CD14-positive monocyte (primary cell): ENCODE data around the gene ANTXR2. TPM values are rescaled to one million over a fixed set of nuclear protein-coding genes. Genes with fewer than 3 reads are reported as not detected.

Experiments used
- DNase-seq, 3 donors: peaks; one replicate each; pipeline ENCODE4 v3.0.0-alpha.2; 2011 to 2022
- H2AFZ ChIP-seq: 2 replicates; pipeline ENCODE4 v1.6.0; 2012; ENCODE audit warnings: mild to moderate bottlenecking, low read depth, low read length, inconsistent platforms; ENCODE audit not compliant: insufficient read depth, poor library complexity, severe bottlenecking
- H3K27ac ChIP-seq, 2 donors: 1 replicate in 1 of 2; 2 replicates in 1 of 2; pipeline ENCODE4 v1.5.1; 2012 to 2013; ENCODE audit warnings: low read length in 2 of 2, control low read depth in 1 of 2, inconsistent platforms in 1 of 2, low read depth in 1 of 2, mild to moderate bottlenecking in 1 of 2
- H3K27me3 ChIP-seq, 2 donors: one replicate each; pipeline versions ENCODE4 v1.6.0 to v1.6.1; 2011 to 2013; ENCODE audit warnings: low read length in 2 of 2; ENCODE audit not compliant: control insufficient read depth in 2 of 2, insufficient read depth in 2 of 2
- H3K36me3 ChIP-seq, 2 donors: replicated peaks in 1 of 2; 1 replicate in 1 of 2; 2 replicates in 1 of 2; pipeline versions ENCODE4 v1.5.1 to v1.6.1; 2012 to 2013; ENCODE audit warnings: low read length in 2 of 2, control low read depth in 1 of 2, inconsistent platforms in 1 of 2, mild to moderate bottlenecking in 1 of 2; ENCODE audit not compliant: insufficient read depth in 2 of 2, control insufficient read depth in 1 of 2
- H3K4me1 ChIP-seq, 2 donors: 1 replicate in 1 of 2; 2 replicates in 1 of 2; pipeline versions ENCODE4 v1.5.1 to v1.6.1; 2012 to 2013; ENCODE audit warnings: low read length in 2 of 2, control low read depth in 1 of 2, inconsistent platforms in 1 of 2, mild to moderate bottlenecking in 1 of 2, moderate library complexity in 1 of 2; ENCODE audit not compliant: insufficient read depth in 2 of 2, control insufficient read depth in 1 of 2
- H3K4me2 ChIP-seq: replicated peaks from 2 replicates; pipeline ENCODE3; 2012; ENCODE audit warnings: low read length, moderate library complexity, mild to moderate bottlenecking; ENCODE audit not compliant: poor library complexity, severe bottlenecking; ENCODE audit errors: extremely low read depth
- H3K4me3 ChIP-seq, 3 experiments: fragments of 200-600 bp in 1 of 3; sonication (generic) in 1 of 3; replicated peaks in 1 of 3; 1 replicate in 2 of 3; 2 replicates in 1 of 3; pipeline ENCODE4 v1.5.1; 2011 to 2013; ENCODE audit warnings: low read length in 3 of 3, mild to moderate bottlenecking in 3 of 3, control low read depth in 2 of 3, low read depth in 2 of 3, inconsistent platforms in 1 of 3, moderate library complexity in 1 of 3
- H3K79me2 ChIP-seq: 2 replicates; pipeline ENCODE4 v1.6.0; 2012; ENCODE audit warnings: mild to moderate bottlenecking, control low read depth, inconsistent platforms, low read length, moderate library complexity; ENCODE audit not compliant: insufficient read depth
- H3K9ac ChIP-seq: 2 replicates; pipeline ENCODE4 v1.6.0; 2017; ENCODE audit warnings: low read length, mild to moderate bottlenecking; ENCODE audit not compliant: insufficient read depth, poor library complexity, severe bottlenecking
- H3K9me3 ChIP-seq, 2 donors: replicated peaks in 1 of 2; 1 replicate in 1 of 2; 2 replicates in 1 of 2; pipeline versions ENCODE4 v1.5.1 to v1.6.1; 2012 to 2013; ENCODE audit warnings: low read length in 2 of 2, control low read depth in 1 of 2; ENCODE audit not compliant: control insufficient read depth in 1 of 2, insufficient read depth in 1 of 2
- H4K20me1 ChIP-seq: 2 replicates; pipeline ENCODE4 v1.6.0; 2012; ENCODE audit warnings: mild to moderate bottlenecking, low read length, control low read depth, moderate library complexity; ENCODE audit not compliant: insufficient read depth
- H3K27ac Mint-ChIP-seq, 7 donors: one replicate each; pipeline ENCODE4 v1.8.0; 2020; ENCODE audit warnings: mild to moderate bottlenecking in 7 of 7, mixed read lengths in 7 of 7, moderate library complexity in 6 of 7, inconsistent platforms in 2 of 7
- H3K27me3 Mint-ChIP-seq, 3 donors: one replicate each; pipeline ENCODE4 v1.8.0; 2021 to 2022; ENCODE audit warnings: low read depth in 3 of 3, mild to moderate bottlenecking in 3 of 3, mixed read lengths in 3 of 3, moderate library complexity in 3 of 3, inconsistent platforms in 1 of 3
- H3K36me3 Mint-ChIP-seq, 2 donors: one replicate each; pipeline ENCODE4 v1.8.0; 2020; ENCODE audit warnings: mixed read lengths in 2 of 2, inconsistent platforms in 1 of 2, mild to moderate bottlenecking in 1 of 2
- H3K4me1 Mint-ChIP-seq: one replicate; pipeline ENCODE4 v1.8.0; 2020; ENCODE audit warnings: mild to moderate bottlenecking, mixed read lengths
- H3K4me3 Mint-ChIP-seq, 2 donors: one replicate each; pipeline ENCODE4 v1.8.0; 2020; ENCODE audit warnings: mild to moderate bottlenecking in 2 of 2, mixed read lengths in 2 of 2, moderate library complexity in 1 of 2
- H3K9me3 Mint-ChIP-seq, 7 donors: one replicate each; pipeline ENCODE4 v1.8.0; 2020 to 2022; ENCODE audit warnings: mixed read lengths in 7 of 7, mild to moderate bottlenecking in 6 of 7, moderate library complexity in 6 of 7, inconsistent platforms in 2 of 7
- WGBS: methylation state at CpG from one replicate; pipeline ENCODE4 v1.1.5; 2013; ENCODE audit warnings: missing lambda C conversion rate; ENCODE audit not compliant: insufficient coverage; 5-methylcytosine and 5-hydroxymethylcytosine counted together
- intact Hi-C, 2 donors: fragments of 100-400 bp; cut with micrococcal nuclease; formaldehyde crosslinking; loops; one replicate each; pipeline versions ENCODE4 v1.15.0 to v1.15.1; 2023
- polyA plus RNA-seq, 3 donors: library from polyadenylated mRNA; depleted of rRNA in 1 of 3; unstranded in 2 of 3; stranded (reverse) in 1 of 3; fragments of 300-500 nt in 2 of 3; fragments of >200 nt in 1 of 3; fragmentation: Illumina TruSeq in 2 of 3; gene quantifications; 1 replicate in 2 of 3; 2 replicates in 1 of 3; pipeline ENCODE4 v1.2.3, GENCODE V29; 2012 to 2021
- TF ChIP-seq, protein P1 (sequence below): fragments of 200-600 bp; IDR thresholded peaks from one replicate; pipeline ENCODE4 v1.8.0; 2022; ENCODE audit warnings: antibody characterized with exemption, mild to moderate bottlenecking

ANTXR2 gene
- polyA plus RNA-seq, 3 donors = 15.4 to 69.6 (median 59.2) TPM

GRCh38 chr4:79905212-79905611, 167.8 kb downstream of the ANTXR2 start:
- Histone ChIP-seq H2AFZ (no peak overlapping the region), H3K27ac (no peak overlapping the region), H3K4me2 (no peak overlapping the region), H3K36me3 (peaks cover 23 to 37% of the 10 kb centered on the region in 2 donors), H4K20me1 (no peaks in the 10 kb centered on the region), H3K27me3 (no peaks in the 10 kb centered on the region), H3K9ac (no peak overlapping the region), H3K79me2 (no peaks in the 10 kb centered on the region), H3K4me3 (no peak overlapping the region), H3K9me3 (no peaks in the 10 kb centered on the region), H3K4me1 (peaks cover 11 to 20% of the 10 kb centered on the region in 2 donors)
- no peak for DNase-seq
- Mint-ChIP-seq H3K27me3 (peaks cover 0 to 1% (median 0%) of the 10 kb centered on the region in 3 donors), H3K4me1 (peaks cover 19% of the 10 kb centered on the region), H3K9me3 (peaks cover 0 to 4% (median 0%) of the 10 kb centered on the region in 7 donors), H3K4me3 (no peak overlapping the region), H3K27ac (no peak overlapping the region), H3K36me3 (peaks cover 24 to 41% of the 10 kb centered on the region in 2 donors)
- TF ChIP-seq, protein P1, sequence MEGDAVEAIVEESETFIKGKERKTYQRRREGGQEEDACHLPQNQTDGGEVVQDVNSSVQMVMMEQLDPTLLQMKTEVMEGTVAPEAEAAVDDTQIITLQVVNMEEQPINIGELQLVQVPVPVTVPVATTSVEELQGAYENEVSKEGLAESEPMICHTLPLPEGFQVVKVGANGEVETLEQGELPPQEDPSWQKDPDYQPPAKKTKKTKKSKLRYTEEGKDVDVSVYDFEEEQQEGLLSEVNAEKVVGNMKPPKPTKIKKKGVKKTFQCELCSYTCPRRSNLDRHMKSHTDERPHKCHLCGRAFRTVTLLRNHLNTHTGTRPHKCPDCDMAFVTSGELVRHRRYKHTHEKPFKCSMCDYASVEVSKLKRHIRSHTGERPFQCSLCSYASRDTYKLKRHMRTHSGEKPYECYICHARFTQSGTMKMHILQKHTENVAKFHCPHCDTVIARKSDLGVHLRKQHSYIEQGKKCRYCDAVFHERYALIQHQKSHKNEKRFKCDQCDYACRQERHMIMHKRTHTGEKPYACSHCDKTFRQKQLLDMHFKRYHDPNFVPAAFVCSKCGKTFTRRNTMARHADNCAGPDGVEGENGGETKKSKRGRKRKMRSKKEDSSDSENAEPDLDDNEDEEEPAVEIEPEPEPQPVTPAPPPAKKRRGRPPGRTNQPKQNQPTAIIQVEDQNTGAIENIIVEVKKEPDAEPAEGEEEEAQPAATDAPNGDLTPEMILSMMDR = no peak
- intact Hi-C loops = no loop called here

- no CpG with 5 or more reads among the region's 1 CpG for WGBS
- H3K79me2 ChIP-seq = no peaks in the 10 kb centered on the region
- no peaks in the 10 kb centered on the region for H3K27me3 ChIP-seq
- TF ChIP-seq, protein P1 = no peak
- H3K9ac ChIP-seq = no peak overlapping the region
- peaks cover 23 to 37% of the 10 kb centered on the region in 2 donors for H3K36me3 ChIP-seq
- no peak overlapping the region for H3K27ac Mint-ChIP-seq
- H3K4me3 ChIP-seq = no peak overlapping the region
- H3K27me3 Mint-ChIP-seq = no peaks in the 10 kb centered on the region
- peaks cover 21 to 38% of the 10 kb centered on the region in 2 donors for H3K36me3 Mint-ChIP-seq
- peaks cover 19% of the 10 kb centered on the region for H3K4me1 Mint-ChIP-seq
- no peak overlapping the region for H2AFZ ChIP-seq
- H3K27ac ChIP-seq = no peak overlapping the region
- no peak overlapping the region for H3K4me3 Mint-ChIP-seq
- peaks cover 0 to 4% (median 0%) of the 10 kb centered on the region in 7 donors for H3K9me3 Mint-ChIP-seq
- H3K4me1 ChIP-seq = peaks cover 11 to 20% of the 10 kb centered on the region in 2 donors
- intact Hi-C loops = no loop called here
- no peak for DNase-seq
- no peaks in the 10 kb centered on the region for H3K9me3 ChIP-seq
- H4K20me1 ChIP-seq = no peaks in the 10 kb centered on the region
- H3K4me2 ChIP-seq = no peak overlapping the region
Observed at GRCh38 chr4:79904331-79904730, 168.7 kb downstream of the ANTXR2 start.
